SK-N-SH (cell line): ENCODE data around the gene HEPN1. TPM values are rescaled to one million over a fixed set of nuclear protein-coding genes. Genes with fewer than 3 reads are reported as not detected.

Experiments
- CTCF ChIA-PET: fragments of 300-600, 350-600 bp; formaldehyde crosslinking; extraction: SDS; loops from one replicate; lab custom pipeline; 2021; lab: Yijun Ruan, JAX
- POLR2A ChIA-PET: fragments of 350-600 bp; sonication (Branson Sonifier 250); formaldehyde crosslinking; extraction: SDS; loops from one replicate; lab custom pipeline; 2020; ENCODE audit warnings: antibody characterized with exemption, inconsistent platforms; lab: Yijun Ruan, JAX
- DNase-seq: peaks from one replicate; pipeline ENCODE4 v3.0.0; 2012
- H2AFZ ChIP-seq: fragments of 200-600 bp; sonication (generic); 2 replicates; pipeline ENCODE4 v1.8.1; 2016; ENCODE audit warnings: antibody characterized with exemption, mild to moderate bottlenecking, low read depth
- H3F3A ChIP-seq: fragments of 200-600 bp; sonication (generic); replicated peaks from 2 replicates; pipeline ENCODE3; 2016; ENCODE audit warnings: antibody characterized with exemption, mild to moderate bottlenecking; ENCODE audit not compliant: insufficient read depth
- H3K27ac ChIP-seq, 2 experiments: fragments of 200-500 bp in 1 of 2; fragments of 200-600 bp in 1 of 2; sonication (Bioruptor generic) in 1 of 2; sonication (generic), shearing (Covaris generic) in 1 of 2; 2 replicates each; pipeline versions ENCODE4 v1.5.1 to v1.6.1; 2014 to 2016; ENCODE audit warnings: low read depth in 2 of 2, inconsistent platforms in 1 of 2, low read length in 1 of 2, mild to moderate bottlenecking in 1 of 2, mixed read lengths in 1 of 2
- H3K27me3 ChIP-seq: fragments of 200-600 bp; sonication (generic), shearing (Covaris generic); 2 replicates; pipeline ENCODE4 v1.6.1; 2016; ENCODE audit warnings: mixed run types; ENCODE audit not compliant: insufficient read depth
- H3K36me3 ChIP-seq, 2 experiments: fragments of 200-500 bp in 1 of 2; fragments of 200-600 bp in 1 of 2; sonication (Bioruptor generic) in 1 of 2; sonication (generic) in 1 of 2; replicated peaks in 1 of 2; 2 replicates each; pipeline versions ENCODE3 to v1.5.1; 2014 to 2016; ENCODE audit warnings: low read length in 1 of 2, mild to moderate bottlenecking in 1 of 2; ENCODE audit not compliant: insufficient read depth in 2 of 2, control insufficient read depth in 1 of 2
- H3K4me1 ChIP-seq, 2 experiments: fragments of 200-500 bp in 1 of 2; fragments of 200-600 bp in 1 of 2; sonication (Bioruptor generic) in 1 of 2; sonication (generic), shearing (Covaris generic) in 1 of 2; 2 replicates each; pipeline versions ENCODE4 v1.5.1 to v1.6.1; 2014 to 2016; ENCODE audit warnings: low read depth in 1 of 2, low read length in 1 of 2, mixed run types in 1 of 2; ENCODE audit not compliant: insufficient read depth in 2 of 2, control insufficient read depth in 1 of 2
- H3K4me2 ChIP-seq: fragments of 200-600 bp; sonication (generic), shearing (Covaris generic); 2 replicates; pipeline ENCODE4 v1.6.1; 2017; ENCODE audit warnings: mixed run types
- H3K4me3 ChIP-seq, 2 experiments: fragments of 200-500 bp in 1 of 2; fragments of 200-600 bp in 1 of 2; sonication (Bioruptor generic) in 1 of 2; sonication (generic), shearing (Covaris generic) in 1 of 2; 2 replicates each; pipeline versions ENCODE4 v1.5.1 to v1.8.1; 2014 to 2016; ENCODE audit warnings: low read depth in 2 of 2, inconsistent platforms in 1 of 2, low read length in 1 of 2, mild to moderate bottlenecking in 1 of 2, mixed read lengths in 1 of 2, moderate library complexity in 1 of 2
- H3K79me2 ChIP-seq: fragments of 200-600 bp; sonication (generic); 2 replicates; pipeline ENCODE4 v1.8.1; 2017; ENCODE audit warnings: mild to moderate bottlenecking; ENCODE audit not compliant: insufficient read depth
- H3K9ac ChIP-seq: fragments of 200-600 bp; sonication (generic); 2 replicates; pipeline ENCODE4 v1.6.1; 2017; ENCODE audit warnings: mixed run types
- H3K9me2 ChIP-seq: fragments of 200-600 bp; sonication (generic); 2 replicates; pipeline ENCODE4 v1.6.1; 2017; ENCODE audit warnings: mixed run types
- H3K9me3 ChIP-seq: fragments of 200-600 bp; sonication (generic); 2 replicates; pipeline ENCODE4 v1.6.1; 2017; ENCODE audit warnings: mixed run types, mild to moderate bottlenecking, moderate library complexity
- H4K20me1 ChIP-seq: fragments of 200-600 bp; sonication (generic); 2 replicates; pipeline ENCODE4 v1.6.1; 2017; ENCODE audit warnings: mild to moderate bottlenecking, mixed run types; ENCODE audit not compliant: insufficient read depth
- EZH2phosphoT487 ChIP-seq: fragments of 200-600 bp; sonication (generic); IDR thresholded peaks from 2 replicates; pipeline ENCODE4 v1.6.1; 2017; ENCODE audit warnings: low read depth, mixed run types, mild to moderate bottlenecking, antibody characterized with exemption, moderate library complexity, borderline replicate concordance
- FOSL2 ChIP-seq: IDR thresholded peaks from 2 replicates; pipeline ENCODE4 v1.4.0; 2012; ENCODE audit warnings: low read depth, mild to moderate bottlenecking, moderate library complexity, borderline replicate concordance
- IRF3 ChIP-seq: fragments of 150-350 bp; IDR thresholded peaks from 2 replicates; pipeline ENCODE4 v1.6.1; 2016; ENCODE audit warnings: mild to moderate bottlenecking, low read depth, low read length
- MAX ChIP-seq: IDR thresholded peaks from 2 replicates; pipeline ENCODE4 v1.4.0; 2012; ENCODE audit warnings: low read depth
- MXI1 ChIP-seq: IDR thresholded peaks from 2 replicates; pipeline ENCODE4 v1.6.1; 2012; ENCODE audit warnings: mild to moderate bottlenecking, low read depth, low read length, improper control_type of control experiment
- RCOR1 ChIP-seq: fragments of 150-350 bp; IDR thresholded peaks from 2 replicates; pipeline ENCODE4 v1.6.1; 2017; ENCODE audit warnings: antibody characterized with exemption, low read length
- RXRA ChIP-seq: IDR thresholded peaks from 2 replicates; pipeline ENCODE4 v1.4.0; 2012; ENCODE audit warnings: low read depth, mild to moderate bottlenecking, borderline replicate concordance
- SIN3A ChIP-seq: IDR thresholded peaks from 2 replicates; pipeline ENCODE4 v1.6.1; 2012; ENCODE audit warnings: low read depth, mild to moderate bottlenecking, low read length, moderate library complexity, borderline replicate concordance
- SMC3 ChIP-seq: IDR thresholded peaks from 2 replicates; pipeline ENCODE4 v1.6.1; 2012; ENCODE audit warnings: low read depth, low read length, improper control_type of control experiment
- TAF1 ChIP-seq: IDR thresholded peaks from 2 replicates; pipeline ENCODE4 v1.6.1; 2012; ENCODE audit warnings: low read depth, mild to moderate bottlenecking, low read length, moderate library complexity, borderline replicate concordance
- TCF12 ChIP-seq: IDR thresholded peaks from 2 replicates; pipeline ENCODE4 v1.4.0; 2012
- USF2 ChIP-seq: fragments of 150-350 bp; IDR thresholded peaks from 2 replicates; pipeline ENCODE4 v1.6.1; 2017; ENCODE audit warnings: antibody characterized with exemption, low read length, low read depth, borderline replicate concordance
- YY1 ChIP-seq: IDR thresholded peaks from 2 replicates; pipeline ENCODE4 v1.4.0; 2012; ENCODE audit warnings: low read depth, mild to moderate bottlenecking
- WGBS: methylation state at CpG from one replicate; pipeline ENCODE4 v1.1.6; 2017; ENCODE audit warnings: low lambda C conversion rate; 5-methylcytosine and 5-hydroxymethylcytosine counted together
- polyA plus RNA-seq, 3 experiments: library from polyadenylated mRNA; depleted of rRNA; stranded (reverse); fragments of >200 nt; gene quantifications; 2 replicates each; pipeline ENCODE4 v1.2.3, GENCODE V29; 2012
- TF ChIP-seq, protein P1 (sequence below): IDR thresholded peaks from 2 replicates; pipeline ENCODE4 v1.6.1; 2012; ENCODE audit warnings: mild to moderate bottlenecking, low read depth, low read length, moderate library complexity
- TF ChIP-seq, protein P2 (sequence below): IDR thresholded peaks from 2 replicates; pipeline ENCODE4 v1.4.0; 2012; ENCODE audit warnings: low read depth, borderline replicate concordance

The HEPN1 gene
- polyA plus RNA-seq, 1 of the 3 experiments (the other 2 are of a cell fraction) = not detected

- no peaks in the 10 kb centered on the region for H3K36me3 ChIP-seq
- no peak overlapping the region for H3K9ac ChIP-seq
- H3K9me3 ChIP-seq = no peaks in the 10 kb centered on the region
- ChIA-PET CTCF (no interaction called here), POLR2A (no interaction called here)
- 52% methylated on average over 3 of the region's 3 CpGs for WGBS
- TF ChIP-seq YY1 (no peak), FOSL2 (peak; percentile 15; the same call in 1 of the 2 replicates)
- no peak overlapping the region for H3K27ac ChIP-seq
- H4K20me1 ChIP-seq = no peaks in the 10 kb centered on the region
- H3K4me2 ChIP-seq = no peak overlapping the region
- peaks cover 3% of the 10 kb centered on the region for H3F3A ChIP-seq
- H3K4me3 ChIP-seq = no peak overlapping the region
- peaks cover 0 to 2% of the 10 kb centered on the region in 2 experiments; a peak in 1 of 4 replicates for H3K4me1 ChIP-seq
- H3K9me2 ChIP-seq = no peaks in the 10 kb centered on the region
- H3K27me3 ChIP-seq = no peaks in the 10 kb centered on the region
- no peak overlapping the region for H2AFZ ChIP-seq
- DNase-seq = no peak
- H3K79me2 ChIP-seq = no peaks in the 10 kb centered on the region
Observed at GRCh38 chr11:124915541-124916369, 3.3 kb upstream of the HEPN1 start.

DNA sequence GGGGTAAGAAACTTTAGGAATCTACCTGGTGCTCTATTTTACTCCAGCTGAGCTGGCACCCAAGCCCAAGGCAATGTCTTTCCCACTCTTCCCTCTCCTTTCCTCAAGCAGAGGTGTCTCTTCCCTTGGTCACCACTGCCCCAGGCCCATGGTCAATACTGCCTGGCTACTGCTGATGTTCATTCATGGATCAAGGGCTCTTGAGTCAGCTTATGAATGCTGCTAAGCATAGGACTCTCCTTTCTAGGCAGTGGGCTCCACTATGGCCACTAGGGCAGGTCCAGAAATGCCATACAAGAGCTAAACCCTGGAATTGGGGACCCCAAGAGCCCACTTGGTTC, 2.7 kb upstream of the HEPN1 start:
- Histone ChIP-seq H2AFZ (no peak overlapping the region), H3K9ac (no peak overlapping the region), H3K4me1 (peaks cover 0 to 3% of the 10 kb centered on the region in 2 experiments; a peak in 1 of 4 replicates), H3K4me3 (no peak overlapping the region), H3K9me3 (no peaks in the 10 kb centered on the region), H3K9me2 (no peaks in the 10 kb centered on the region), H3K27ac (no peak overlapping the region), H3K27me3 (no peaks in the 10 kb centered on the region), H3K36me3 (no peaks in the 10 kb centered on the region), H3K4me2 (no peak overlapping the region), H3K79me2 (no peaks in the 10 kb centered on the region), H3F3A (peaks cover 3% of the 10 kb centered on the region), H4K20me1 (no peaks in the 10 kb centered on the region)
- ChIA-PET CTCF (no interaction called here), POLR2A (no interaction called here)
- no peak for TF ChIP-seq SIN3A
- no peak for TF ChIP-seq MAX
- TF ChIP-seq MXI1 = no peak
- no peak for TF ChIP-seq IRF3
- TF ChIP-seq EZH2phosphoT487 = no peak
- TF ChIP-seq TCF12 = no peak
- no peak for TF ChIP-seq SMC3
- TF ChIP-seq, protein P1, sequence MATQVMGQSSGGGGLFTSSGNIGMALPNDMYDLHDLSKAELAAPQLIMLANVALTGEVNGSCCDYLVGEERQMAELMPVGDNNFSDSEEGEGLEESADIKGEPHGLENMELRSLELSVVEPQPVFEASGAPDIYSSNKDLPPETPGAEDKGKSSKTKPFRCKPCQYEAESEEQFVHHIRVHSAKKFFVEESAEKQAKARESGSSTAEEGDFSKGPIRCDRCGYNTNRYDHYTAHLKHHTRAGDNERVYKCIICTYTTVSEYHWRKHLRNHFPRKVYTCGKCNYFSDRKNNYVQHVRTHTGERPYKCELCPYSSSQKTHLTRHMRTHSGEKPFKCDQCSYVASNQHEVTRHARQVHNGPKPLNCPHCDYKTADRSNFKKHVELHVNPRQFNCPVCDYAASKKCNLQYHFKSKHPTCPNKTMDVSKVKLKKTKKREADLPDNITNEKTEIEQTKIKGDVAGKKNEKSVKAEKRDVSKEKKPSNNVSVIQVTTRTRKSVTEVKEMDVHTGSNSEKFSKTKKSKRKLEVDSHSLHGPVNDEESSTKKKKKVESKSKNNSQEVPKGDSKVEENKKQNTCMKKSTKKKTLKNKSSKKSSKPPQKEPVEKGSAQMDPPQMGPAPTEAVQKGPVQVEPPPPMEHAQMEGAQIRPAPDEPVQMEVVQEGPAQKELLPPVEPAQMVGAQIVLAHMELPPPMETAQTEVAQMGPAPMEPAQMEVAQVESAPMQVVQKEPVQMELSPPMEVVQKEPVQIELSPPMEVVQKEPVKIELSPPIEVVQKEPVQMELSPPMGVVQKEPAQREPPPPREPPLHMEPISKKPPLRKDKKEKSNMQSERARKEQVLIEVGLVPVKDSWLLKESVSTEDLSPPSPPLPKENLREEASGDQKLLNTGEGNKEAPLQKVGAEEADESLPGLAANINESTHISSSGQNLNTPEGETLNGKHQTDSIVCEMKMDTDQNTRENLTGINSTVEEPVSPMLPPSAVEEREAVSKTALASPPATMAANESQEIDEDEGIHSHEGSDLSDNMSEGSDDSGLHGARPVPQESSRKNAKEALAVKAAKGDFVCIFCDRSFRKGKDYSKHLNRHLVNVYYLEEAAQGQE = no peak
- TF ChIP-seq, protein P2, sequence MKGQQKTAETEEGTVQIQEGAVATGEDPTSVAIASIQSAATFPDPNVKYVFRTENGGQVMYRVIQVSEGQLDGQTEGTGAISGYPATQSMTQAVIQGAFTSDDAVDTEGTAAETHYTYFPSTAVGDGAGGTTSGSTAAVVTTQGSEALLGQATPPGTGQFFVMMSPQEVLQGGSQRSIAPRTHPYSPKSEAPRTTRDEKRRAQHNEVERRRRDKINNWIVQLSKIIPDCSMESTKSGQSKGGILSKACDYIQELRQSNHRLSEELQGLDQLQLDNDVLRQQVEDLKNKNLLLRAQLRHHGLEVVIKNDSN = no peak
- no peak for TF ChIP-seq USF2
- no peak for TF ChIP-seq RCOR1
- no peak for TF ChIP-seq FOSL2
- TF ChIP-seq RXRA = no peak
- TF ChIP-seq TAF1 = no peak
- DNase-seq = no peak
